GM19438 (cell line): Measurements from ENCODE around the gene OR10A6.

Experiments
- ATAC-seq: cut with Tn5 transposase; IDR thresholded peaks from one replicate; pipeline ENCODE4 v1.9.1; 2021; ENCODE audit warnings: low read depth; ENCODE audit not compliant: unreplicated experiment

OR10A6 gene, protein sequence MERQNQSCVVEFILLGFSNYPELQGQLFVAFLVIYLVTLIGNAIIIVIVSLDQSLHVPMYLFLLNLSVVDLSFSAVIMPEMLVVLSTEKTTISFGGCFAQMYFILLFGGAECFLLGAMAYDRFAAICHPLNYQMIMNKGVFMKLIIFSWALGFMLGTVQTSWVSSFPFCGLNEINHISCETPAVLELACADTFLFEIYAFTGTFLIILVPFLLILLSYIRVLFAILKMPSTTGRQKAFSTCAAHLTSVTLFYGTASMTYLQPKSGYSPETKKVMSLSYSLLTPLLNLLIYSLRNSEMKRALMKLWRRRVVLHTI

DNA sequence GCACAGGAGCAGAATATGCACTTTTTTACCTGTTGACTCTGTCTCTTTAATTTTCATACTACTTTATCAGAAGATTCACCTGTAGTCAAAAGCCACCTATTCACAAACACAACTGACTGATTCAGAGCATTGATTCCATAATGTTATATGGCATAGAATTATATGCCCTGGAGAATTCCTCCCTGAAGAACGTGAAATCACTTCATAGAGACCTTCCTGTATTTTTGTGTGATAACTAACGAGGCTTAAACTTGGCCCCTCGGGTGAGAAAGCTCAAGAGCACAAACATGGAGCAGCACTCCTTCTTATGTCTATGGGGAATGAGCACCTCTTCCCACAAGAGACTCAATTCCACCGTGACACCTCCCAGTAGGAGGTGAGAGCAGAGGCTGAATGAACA lies at the start of gene OR10A6:
Gene OR10A6 (minus strand): TSS at position 101 of the 400 bp plus-strand sequence. CDS start 2,606 bp downstream, outside the sequence.
- ATAC-seq: no peak

DNA sequence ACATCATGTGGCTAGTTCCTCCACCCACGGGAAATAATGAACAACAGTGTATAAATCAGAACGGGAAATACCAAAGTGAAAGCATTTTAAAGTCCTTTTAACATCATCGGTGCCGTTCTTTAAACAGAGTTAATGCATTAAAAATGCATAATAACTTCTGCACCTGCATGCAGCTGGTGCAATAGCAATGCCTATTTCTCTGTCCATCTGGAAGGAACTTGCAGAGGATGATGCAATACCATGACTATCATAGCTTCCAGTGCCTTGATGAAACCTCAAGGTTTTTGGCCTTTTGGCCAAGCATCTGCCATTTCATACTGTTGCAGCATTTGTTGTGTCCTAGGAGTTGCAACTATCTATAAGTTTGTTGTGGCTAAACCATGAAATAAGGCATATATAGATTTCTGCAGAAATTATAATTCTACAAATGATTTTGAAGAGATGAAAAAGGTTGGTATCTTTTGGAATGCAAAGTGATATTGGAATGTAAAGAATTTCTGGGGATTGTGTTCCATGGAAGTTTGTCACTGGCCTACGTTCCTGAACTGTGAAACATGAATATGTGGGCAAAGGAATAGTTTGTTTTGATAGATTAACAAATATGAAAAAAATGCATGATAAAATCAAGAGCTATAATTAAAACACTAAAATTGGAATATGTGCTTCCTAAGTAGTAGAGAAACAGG lies 46.3 kb upstream of the OR10A6 start:
- no peak for ATAC-seq

DNA sequence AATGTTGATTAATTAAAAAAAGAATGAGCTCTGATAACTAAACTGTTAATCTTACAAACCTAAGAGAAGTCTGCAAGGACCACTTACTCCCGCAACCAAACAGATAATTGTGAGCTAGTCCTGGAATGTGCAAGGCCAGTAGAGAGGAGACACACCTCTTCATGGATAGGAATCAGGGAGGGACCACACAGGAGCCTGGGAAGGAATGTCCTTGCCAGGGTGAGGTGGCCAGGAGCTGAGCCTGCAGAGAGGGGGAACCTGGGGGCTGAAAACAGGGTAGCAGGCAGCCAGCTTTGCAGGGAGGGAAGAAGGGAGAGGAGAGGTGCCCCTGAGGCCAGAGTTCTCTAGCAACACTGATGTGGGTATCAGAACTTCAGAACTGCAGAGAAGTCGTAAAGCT lies 43.6 kb upstream of the OR10A6 start:
- ATAC-seq: no peak

DNA sequence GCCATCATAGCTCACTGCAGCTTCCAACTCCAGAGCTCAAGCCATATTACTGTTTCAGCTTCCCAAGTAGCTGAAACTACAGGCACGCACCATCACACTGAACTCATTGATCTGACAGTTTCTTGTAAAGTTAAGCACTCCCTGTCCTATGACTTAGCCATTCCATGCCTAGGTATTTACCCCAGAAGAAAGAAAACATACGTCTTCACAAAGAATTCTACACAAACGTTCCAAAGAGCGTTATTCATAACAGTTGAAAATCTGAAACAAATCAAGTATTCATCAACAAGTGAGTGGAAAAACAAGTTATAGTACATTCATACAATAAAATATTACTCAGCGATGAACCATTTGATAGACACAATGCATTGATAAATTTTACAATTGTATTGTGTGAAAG lies 41.9 kb upstream of the OR10A6 start:
- ATAC-seq: no peak

DNA sequence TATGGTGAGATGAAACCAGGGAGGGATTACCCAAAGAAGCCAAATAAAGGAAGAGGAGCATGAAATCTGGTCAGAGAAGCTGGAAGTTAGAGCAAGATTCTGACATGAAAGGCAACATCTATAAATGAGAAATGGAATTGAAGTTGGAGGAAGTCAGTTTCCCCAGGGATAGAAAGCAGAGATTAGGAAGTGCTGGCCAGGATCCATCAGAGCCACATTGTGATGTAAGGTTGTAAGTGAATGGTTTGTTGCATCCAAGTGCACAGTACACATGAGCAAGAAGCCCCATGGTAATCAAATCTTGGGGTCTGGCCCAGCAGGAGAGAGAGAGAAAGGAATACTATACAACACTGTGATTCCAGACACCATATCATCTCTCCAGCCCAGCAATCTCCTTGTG lies 40.8 kb upstream of the OR10A6 start:
- no peak for ATAC-seq

DNA sequence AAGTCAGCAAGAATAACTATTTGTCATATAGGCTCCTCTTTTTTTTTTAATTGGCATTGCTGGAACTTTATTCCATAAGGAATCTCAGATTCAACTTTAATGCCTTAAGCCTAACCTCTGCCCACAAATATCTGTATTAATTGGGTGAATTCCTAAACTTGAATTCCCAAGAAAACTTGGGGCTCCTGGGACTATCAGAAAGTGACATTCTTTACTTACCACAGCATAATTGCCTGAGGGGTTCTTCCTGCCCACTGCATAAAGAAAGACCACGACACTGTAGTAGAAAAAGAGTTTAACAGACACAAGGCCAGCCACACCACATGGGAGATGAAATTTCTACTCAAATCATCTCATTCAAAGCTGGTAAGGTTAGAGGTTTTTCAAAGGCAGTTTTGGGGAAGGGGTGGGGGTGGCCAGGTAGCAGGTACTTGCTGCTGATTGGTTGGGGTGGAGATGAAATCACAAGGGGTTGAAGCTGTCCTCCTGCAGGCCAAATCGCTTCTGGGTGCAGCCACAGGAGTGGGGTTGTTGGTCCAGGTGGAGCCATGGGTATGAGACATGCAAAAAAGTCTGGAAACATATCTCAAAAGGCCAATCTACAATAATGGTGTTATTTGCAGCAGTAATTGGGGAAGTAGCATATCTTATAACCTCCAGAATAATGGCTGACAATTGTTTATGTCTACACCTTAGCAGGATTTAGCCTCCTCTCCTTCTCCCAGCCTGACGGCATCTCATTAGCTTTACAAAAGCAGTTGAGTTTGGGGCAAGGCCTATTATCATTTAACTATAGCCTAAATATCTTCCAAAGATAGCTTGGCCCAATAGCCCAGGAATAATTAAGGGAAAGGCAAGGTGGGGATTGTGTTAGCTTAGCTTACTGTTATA lies 38.9 kb upstream of the OR10A6 start:
- no peak for ATAC-seq

DNA sequence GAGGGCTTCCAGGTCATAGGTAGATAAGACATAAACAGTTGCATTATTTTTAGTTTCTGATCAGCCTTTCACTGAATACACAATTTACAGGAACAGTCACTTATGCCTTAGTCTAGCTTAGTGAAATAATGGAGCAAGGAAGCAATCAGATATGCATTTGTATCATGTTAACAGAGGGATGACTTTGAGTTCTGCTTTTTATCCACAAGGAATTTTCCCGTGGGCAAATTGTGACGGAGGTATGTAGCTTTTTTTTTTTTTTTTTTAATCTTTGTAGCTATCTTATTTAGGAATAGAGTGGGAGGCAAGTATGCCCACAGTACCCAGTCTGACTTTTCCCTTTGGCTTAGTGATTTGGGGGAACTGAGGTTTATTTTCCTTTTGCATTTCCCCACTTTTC lies 37.6 kb upstream of the OR10A6 start:
- ATAC-seq: no peak

DNA sequence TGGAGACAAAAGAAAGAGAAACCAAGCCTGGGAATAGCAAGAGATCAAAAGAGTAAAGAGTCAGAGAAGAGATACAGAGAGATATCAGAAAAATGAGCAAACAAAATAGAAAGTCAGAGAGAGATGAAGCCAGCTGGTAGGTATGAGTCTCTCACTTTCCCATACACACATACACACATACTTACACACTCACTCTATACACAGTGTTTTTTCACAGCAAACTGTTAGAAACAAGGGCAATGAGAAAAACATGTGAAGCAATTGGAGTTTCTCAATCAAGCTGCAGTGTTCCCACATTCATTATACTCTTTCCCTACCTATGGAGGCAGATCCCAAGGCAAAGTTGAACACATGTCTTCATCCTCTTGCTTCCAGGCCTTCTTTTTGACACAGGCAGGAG lies 36.8 kb upstream of the OR10A6 start:
- ATAC-seq: no peak

DNA sequence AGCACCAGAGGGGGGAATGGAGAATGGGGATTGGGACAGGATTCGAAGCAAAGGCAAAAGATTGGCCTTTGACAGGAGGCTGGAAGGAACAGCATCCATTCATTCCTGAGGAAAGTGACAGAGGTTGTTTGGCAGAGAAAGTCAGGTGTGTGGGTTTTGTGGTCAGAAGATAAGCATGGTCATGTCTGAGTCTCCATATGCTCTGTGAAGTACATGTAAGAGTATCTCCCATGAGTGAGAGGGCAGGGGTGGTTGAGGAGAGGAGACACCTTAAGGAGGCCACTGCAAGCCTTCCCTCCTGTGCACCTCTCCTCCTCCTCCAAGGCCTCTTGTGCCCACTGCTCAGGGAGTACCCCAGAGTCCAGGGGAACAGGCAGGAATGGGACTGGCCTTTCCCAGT lies 36.0 kb upstream of the OR10A6 start:
- no peak for ATAC-seq

DNA sequence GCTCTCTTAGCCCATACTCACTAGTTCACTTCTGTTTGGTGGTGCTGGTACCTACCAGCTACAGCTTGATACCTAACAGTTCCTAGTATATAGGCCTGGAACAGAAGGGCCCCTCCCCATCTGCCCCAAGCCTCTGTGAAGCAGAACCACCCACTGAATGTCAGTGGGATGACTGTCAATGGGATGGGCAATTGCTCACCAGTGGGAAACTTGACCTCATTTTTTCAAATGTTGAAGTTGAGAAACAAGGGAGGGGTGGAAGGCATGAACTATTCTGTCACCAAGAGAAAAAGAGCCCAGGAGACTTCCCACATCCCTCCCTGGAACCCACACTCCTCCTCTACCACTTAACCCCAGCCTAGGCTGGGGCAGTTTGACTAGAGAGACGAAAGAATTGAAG lies 34.3 kb upstream of the OR10A6 start, which contains the start of gene NLRP10:
Gene NLRP10 (minus strand): TSS at position 62 of the 400 bp plus-strand sequence. CDS start 1,952 bp downstream, outside the sequence.
- ATAC-seq: no peak

DNA sequence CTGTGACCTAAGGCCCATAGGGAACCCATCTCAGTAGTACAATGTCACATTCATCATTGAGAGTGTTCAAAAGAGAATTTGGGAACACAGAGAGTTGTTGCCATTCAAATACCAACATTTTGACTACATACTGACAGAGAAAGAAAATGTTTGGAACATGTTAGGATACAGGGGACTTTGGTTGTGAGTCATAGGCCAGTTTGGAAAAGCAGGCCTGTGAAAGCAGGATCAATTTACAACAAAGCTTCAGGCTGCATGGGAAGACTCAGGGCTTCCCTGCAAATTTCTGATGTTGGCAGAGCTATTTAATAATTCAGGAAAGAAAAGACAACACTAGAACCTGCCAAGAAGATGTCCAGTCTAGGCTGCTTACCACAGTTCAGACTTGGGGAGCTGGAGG lies 33.8 kb upstream of the OR10A6 start:
- no peak for ATAC-seq

DNA sequence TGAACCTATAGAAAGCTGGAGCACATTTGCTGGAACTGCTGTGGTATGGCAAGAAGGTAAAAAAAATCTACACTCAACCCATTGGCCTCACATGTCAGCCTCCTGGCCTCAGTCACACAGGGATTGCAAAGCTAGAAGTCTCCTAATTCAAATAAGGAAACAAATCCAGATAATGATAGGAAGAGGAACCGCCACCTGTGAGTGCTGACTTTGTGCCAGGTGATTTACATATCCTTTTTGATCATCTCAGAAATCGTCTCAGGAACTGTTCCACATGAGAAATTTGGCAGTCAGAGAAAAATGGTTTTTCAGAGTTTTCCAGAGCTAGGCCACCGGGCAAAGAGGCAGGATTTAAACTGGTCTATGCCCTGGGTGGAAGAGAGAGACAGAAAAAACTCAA lies 33.2 kb upstream of the OR10A6 start:
- ATAC-seq: no peak

DNA sequence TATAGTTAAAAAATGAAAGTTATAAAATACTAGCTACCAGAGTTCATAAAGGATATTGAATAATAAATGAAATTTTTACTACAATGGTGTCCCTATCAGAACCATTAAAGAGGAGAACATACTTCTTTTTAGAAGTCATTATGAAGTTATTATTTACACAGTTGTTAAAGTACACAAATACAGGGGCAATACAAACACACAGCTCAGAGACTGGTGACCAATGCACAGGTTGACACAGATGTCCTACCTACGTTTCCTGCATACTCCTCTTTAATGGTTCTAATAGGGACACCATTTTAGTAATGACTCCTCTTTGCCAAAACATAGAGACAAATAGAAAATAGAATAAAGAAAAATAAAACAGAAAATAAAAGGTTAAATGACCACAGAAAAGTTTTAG lies 24.1 kb upstream of the OR10A6 start:
- no peak for ATAC-seq

DNA sequence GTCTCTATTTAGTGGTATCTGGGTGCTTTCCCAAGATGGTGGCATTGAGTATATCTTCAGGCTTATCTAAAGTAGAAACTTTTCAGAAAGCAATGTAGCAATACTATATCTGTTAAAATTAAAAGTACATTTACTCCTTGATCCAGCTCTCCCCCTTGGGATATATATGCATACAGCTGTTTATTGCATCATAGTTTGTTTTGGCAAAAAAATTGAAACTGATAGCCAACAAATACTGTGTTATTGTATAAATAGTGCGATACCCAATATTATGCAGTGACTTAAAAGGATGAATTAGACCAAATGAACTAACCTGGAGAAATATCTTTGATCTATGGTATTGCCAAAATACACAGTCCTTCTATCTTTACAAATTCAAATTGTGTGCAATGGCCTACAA lies 18.9 kb upstream of the OR10A6 start:
- no peak for ATAC-seq

DNA sequence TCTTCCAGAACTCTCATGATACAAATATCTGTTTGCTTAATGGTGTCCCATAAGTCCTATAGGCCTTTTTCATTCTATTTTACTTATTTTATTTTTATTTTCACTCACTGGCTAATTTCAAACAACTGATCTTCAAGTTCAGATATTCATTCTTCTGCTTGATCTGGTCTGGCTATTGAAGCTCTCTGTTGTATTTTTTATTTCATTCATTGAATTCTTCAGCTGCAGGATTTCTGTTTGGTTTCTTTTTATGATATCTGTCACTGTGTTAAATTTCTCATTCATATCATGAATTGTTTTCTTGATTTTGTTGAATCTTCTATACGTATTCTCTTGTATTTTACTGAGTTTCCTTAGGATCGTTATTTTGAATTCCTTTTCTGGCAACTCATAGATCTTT lies 13.1 kb upstream of the OR10A6 start:
- no peak for ATAC-seq

DNA sequence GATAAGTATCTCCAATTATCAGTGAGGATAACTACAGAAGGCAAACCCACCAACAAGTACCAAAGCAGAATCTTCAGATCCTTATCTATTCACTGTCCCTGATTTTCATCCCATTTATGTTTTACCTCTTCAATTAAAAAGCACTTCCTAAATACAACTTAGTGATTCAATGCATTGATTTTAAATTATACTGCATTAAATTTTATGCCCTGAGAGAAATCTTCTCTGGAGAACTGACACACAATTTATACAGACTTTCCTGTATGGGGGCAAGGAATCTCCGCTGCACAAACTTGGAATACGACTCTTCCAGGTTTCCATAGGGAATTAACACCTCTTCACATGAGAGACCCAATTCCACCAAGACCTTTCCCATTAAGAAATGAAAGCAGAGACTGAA lies 10.5 kb upstream of the OR10A6 start, which contains the start of gene OR10A3:
Gene OR10A3 (minus strand): TSS at position 101 of the 400 bp plus-strand sequence. CDS start 2,188 bp downstream, outside the sequence.
- ATAC-seq: no peak

DNA sequence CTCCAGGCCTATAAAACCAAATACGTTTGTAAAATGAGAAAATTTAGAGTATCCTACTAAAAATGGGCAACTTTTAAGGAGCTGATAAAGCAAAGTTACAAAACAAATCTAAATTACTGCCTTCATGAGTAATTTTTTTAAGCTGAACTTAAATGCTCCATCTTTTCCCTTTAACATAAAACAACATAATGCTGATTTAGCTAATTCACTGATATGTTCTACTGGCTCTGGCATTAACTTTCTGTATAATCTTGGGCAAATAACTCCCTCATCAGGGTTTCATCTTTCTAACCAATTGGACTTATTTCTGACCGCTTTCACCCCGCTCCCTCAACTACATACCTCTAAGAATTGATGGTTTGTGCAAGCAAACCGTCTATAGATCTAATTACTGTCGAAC lies 10.1 kb upstream of the OR10A6 start:
- no peak for ATAC-seq

DNA sequence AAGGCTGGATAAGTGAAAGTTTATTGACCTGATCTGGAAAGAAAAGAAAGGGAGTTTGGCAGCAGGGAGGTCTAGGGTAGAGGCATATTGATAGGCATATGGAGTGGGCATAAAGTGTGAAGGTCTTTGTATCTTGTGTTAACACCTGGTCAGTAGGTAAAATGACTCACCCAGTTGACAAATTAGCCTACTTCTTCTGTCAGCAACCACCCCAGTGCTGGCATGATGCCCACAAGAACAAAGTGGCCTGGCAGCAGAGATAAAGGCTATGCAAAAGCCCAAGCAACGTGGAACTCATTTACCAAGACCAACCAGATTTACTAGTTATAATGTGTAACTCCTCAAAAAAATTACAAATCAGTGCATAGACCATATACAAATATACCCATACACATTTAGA lies 5.5 kb upstream of the OR10A6 start:
- ATAC-seq: no peak

DNA sequence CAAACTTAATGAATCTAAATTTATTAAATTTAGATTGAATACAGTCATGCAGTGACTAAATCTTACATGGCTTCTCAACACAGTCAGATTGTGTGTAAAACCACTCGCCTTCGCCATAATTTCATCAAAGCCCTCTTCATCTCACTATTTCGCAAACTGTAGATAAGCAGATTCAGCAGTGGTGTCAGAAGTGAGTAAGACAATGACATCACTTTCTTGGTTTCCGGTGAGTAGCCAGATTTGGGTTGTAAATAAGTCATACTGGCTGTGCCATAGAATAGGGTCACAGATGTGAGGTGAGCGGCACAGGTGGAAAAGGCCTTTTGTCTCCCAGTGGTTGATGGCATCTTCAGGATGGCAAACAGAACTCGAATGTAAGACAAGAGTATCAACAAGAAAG lies 3.4 kb downstream of the OR10A6 start:
- no peak for ATAC-seq

DNA sequence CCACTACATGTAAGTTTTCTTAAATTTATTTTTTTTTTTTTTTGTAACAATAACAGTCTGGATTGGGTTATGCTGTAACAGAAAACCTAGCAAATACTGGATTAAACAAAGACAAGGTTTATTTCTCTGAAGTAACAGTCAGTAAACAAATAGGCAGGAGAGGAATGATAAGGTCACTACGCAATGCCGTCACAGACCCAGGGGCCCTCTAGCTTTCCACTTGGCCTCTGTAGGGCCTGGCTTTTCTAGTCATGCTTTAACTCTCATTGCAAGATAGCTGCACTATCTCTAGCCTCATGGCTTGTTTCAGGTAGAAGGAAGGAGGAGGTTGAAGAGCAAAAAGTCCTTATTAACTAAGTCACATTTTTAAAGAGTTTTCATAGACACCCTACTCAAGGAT lies 6.5 kb downstream of the OR10A6 start:
- ATAC-seq: no peak

DNA sequence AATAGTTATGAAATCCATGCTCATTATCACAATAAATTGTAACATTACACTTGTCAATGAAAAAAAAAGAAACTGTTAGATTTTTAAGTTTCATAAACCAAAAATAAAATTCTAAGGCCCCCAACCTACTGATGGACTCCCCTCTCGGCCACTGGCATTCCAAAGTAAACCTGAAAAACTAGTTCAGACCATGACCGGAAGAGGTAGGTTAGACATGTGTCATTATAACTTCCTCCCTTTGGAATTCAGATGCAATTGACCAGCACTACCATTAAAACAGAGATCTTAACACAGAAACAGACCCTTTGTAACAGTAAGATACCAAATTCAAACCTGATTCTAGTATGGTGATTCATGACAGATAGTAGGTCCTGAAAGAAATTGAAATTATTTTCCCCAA lies 12.9 kb downstream of the OR10A6 start:
- no peak for ATAC-seq
